SU-DHL-6 (cell line): ENCODE measurements around the gene PPP1R37.

ENCODE experiments used
- EZH2phosphoT487 ChIP-seq: fragments of 200-600 bp; sonication (generic), shearing (Covaris generic); conservative IDR thresholded peaks from 2 replicates; pipeline ENCODE4 v1.6.1; 2018; ENCODE audit warnings: mild to moderate bottlenecking, antibody characterized with exemption, low read length, moderate library complexity, mixed read lengths
- TF ChIP-seq, protein P1 (sequence below): fragments of 200-600 bp; sonication (generic); IDR thresholded peaks from one replicate; pipeline ENCODE4 v1.5.1; 2017; ENCODE audit warnings: antibody characterized with exemption, mild to moderate bottlenecking, low read length, moderate library complexity; ENCODE audit not compliant: insufficient read depth, poor library complexity, severe bottlenecking

DNA sequence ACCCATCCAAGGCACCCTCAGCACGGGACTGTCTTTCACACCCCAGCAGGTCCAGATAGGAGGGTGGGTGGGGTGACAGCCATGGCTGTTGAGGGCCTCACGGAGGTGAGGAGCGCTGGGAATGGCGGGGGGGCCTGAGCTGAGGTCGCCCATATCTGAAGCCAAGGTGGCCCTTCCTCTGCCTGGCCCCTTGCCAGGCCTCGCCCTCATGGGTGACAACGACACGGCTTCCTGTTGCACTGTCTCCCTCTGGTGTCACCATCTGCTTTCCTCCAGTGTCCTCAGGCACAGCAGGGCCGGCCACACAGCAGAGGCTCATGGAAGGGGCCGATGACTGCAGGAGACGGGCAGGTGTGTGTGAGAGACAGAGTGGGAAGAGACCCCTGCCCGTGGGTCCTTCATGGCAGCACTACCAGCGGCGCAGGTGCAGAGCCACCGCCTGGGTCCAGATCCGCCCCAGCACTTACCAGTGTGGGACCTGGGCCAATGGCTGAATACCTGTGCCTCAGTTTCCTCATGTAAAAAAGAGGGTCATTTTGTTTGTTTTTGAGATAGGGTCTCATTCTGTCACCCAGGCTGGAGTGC lies 75.9 kb downstream of the PPP1R37 start:
- TF ChIP-seq, protein P1, sequence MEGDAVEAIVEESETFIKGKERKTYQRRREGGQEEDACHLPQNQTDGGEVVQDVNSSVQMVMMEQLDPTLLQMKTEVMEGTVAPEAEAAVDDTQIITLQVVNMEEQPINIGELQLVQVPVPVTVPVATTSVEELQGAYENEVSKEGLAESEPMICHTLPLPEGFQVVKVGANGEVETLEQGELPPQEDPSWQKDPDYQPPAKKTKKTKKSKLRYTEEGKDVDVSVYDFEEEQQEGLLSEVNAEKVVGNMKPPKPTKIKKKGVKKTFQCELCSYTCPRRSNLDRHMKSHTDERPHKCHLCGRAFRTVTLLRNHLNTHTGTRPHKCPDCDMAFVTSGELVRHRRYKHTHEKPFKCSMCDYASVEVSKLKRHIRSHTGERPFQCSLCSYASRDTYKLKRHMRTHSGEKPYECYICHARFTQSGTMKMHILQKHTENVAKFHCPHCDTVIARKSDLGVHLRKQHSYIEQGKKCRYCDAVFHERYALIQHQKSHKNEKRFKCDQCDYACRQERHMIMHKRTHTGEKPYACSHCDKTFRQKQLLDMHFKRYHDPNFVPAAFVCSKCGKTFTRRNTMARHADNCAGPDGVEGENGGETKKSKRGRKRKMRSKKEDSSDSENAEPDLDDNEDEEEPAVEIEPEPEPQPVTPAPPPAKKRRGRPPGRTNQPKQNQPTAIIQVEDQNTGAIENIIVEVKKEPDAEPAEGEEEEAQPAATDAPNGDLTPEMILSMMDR: no peak
- no peak for TF ChIP-seq EZH2phosphoT487
